ENCODE measurements around the gene MALRD1. TPM values are rescaled to one million over a fixed set of nuclear protein-coding genes. Genes with fewer than 3 reads are reported as not detected.

The MALRD1 gene
- total RNA-seq, 1 donor from 2014 or later = 0.84 TPM

DNA sequence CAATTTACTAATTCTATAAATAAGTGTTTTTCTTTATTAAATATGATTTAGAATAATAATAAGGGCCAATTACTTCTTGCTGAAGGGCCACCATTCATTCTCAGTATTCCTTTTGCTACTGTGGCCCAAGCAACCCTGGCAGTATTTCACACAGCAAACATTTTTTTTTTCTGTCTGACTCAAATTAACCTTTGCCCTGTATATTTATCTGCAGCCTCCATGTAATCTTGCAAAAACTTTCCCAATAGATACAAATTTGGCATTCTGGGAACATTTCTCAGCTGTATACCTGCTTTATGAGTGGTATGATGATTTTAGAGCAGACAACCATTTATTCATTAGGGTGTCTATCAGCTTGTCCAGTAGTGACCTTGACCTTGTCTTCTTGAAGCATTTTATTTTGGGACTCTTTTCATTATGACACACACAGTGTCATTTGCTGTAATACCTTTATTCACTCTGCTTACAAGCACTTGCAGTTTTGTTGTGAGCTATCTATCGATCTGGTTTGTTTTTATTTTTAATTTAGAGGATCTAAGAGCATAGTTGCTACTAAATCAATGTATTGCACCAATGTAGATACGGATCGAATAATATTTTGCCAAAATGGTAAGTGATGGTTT, 607.9 kb downstream of the MALRD1 start:
- Mint-ChIP-seq H3K4me3 (no peak overlapping the region), H3K27me3 (ENCODE audit: low read depth) (no peaks in the 10 kb centered on the region), H3K4me1 (peaks cover 6% of the 10 kb centered on the region), H3K36me3 (ENCODE audit: low read depth) (no peaks in the 10 kb centered on the region), H3K27ac (ENCODE audit: unreplicated experiment) (no peak overlapping the region), H3K9me3 (no peaks in the 10 kb centered on the region)
- TF ChIP-seq, protein P1, sequence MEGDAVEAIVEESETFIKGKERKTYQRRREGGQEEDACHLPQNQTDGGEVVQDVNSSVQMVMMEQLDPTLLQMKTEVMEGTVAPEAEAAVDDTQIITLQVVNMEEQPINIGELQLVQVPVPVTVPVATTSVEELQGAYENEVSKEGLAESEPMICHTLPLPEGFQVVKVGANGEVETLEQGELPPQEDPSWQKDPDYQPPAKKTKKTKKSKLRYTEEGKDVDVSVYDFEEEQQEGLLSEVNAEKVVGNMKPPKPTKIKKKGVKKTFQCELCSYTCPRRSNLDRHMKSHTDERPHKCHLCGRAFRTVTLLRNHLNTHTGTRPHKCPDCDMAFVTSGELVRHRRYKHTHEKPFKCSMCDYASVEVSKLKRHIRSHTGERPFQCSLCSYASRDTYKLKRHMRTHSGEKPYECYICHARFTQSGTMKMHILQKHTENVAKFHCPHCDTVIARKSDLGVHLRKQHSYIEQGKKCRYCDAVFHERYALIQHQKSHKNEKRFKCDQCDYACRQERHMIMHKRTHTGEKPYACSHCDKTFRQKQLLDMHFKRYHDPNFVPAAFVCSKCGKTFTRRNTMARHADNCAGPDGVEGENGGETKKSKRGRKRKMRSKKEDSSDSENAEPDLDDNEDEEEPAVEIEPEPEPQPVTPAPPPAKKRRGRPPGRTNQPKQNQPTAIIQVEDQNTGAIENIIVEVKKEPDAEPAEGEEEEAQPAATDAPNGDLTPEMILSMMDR (conservative IDR thresholded peaks at IDR 0.05) = no peak
- no peak for DNase-seq (ENCODE audit: low read depth, low spot score)

DNA sequence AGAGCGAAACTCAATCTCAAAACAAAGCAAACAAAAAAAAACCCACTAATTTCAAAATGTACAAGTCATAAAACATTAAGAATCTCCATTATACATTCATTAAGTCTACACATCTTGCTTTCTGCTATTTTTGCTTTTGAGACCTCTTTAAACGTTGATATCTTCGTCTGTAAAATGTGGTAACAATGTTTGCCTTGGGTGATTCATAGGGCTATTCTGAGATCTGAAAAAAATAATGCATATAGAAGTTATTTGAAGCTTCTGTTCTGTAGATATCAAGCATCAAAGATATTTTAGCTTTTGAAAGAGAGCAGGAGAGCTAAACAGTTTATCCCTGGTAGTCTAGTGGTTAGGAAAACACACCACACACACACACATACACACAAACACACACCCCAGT, 609.5 kb downstream of the MALRD1 start:
- H3K9me3 Mint-ChIP-seq = peaks cover 2% of the 10 kb centered on the region
- no peak for DNase-seq (ENCODE audit: low read depth, low spot score)
- H3K4me3 Mint-ChIP-seq = no peak overlapping the region
- peaks cover 6% of the 10 kb centered on the region for H3K4me1 Mint-ChIP-seq
- H3K27me3 Mint-ChIP-seq (ENCODE audit: low read depth) = no peaks in the 10 kb centered on the region
- no peak overlapping the region for H3K27ac Mint-ChIP-seq (ENCODE audit: unreplicated experiment)
- no peaks in the 10 kb centered on the region for H3K36me3 Mint-ChIP-seq (ENCODE audit: low read depth)
- TF ChIP-seq, protein P1 (conservative IDR thresholded peaks at IDR 0.05) = no peak

- peaks cover 3% of the 10 kb centered on the region for H3K9me3 Mint-ChIP-seq
- TF ChIP-seq, protein P1 (conservative IDR thresholded peaks at IDR 0.05) = no peak
- DNase-seq (ENCODE audit: low read depth, low spot score) = no peak
- H3K4me3 Mint-ChIP-seq = no peak overlapping the region
- no peak overlapping the region for H3K27ac Mint-ChIP-seq (ENCODE audit: unreplicated experiment)
- H3K36me3 Mint-ChIP-seq (ENCODE audit: low read depth) = no peaks in the 10 kb centered on the region
- H3K27me3 Mint-ChIP-seq (ENCODE audit: low read depth) = no peaks in the 10 kb centered on the region
- H3K4me1 Mint-ChIP-seq = peaks cover 6% of the 10 kb centered on the region
These were observed 610.1 kb downstream of the MALRD1 start for GRCh38 chr10:19658622-19659233.

DNA sequence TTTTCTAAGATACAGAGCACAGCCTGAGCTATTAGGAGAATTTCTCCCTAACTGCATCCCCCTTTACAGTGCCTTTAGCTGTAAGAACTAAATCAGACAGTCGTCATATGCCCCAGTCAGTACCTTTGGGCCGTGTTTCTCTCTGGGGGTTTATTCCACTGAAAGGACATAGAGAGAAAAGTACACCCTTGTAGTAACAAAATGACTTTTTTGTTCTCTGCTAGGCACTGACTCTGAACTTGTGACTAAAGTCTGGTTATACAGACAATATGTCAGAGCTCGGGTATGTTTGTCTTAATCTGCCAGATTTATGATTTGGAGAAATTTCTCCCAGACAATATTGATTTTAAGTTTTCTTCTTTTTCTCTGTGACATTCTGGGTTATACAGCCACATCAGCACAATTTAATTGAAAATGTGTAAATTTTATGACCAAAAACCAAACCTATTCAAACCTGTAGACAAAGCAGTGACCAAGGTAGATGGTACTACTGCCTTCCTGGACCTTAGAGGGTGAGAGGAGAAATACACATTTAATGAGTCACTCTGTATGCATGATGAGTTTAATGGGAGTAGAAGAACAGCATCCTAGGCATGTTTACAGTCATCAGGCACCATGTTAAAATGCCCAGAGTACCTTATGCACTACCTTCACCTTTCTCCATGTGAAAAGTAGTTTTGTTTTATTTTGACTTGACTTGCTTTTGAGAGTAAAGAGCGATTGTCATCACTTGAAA, 611.5 kb downstream of the MALRD1 start:
- H3K27ac Mint-ChIP-seq (ENCODE audit: unreplicated experiment) = no peak overlapping the region
- no peak for DNase-seq (ENCODE audit: low read depth, low spot score)
- peaks cover 3% of the 10 kb centered on the region for H3K9me3 Mint-ChIP-seq
- no peak overlapping the region for H3K4me3 Mint-ChIP-seq
- H3K27me3 Mint-ChIP-seq (ENCODE audit: low read depth) = peaks cover 3% of the 10 kb centered on the region
- peaks cover 6% of the 10 kb centered on the region for H3K4me1 Mint-ChIP-seq
- H3K36me3 Mint-ChIP-seq (ENCODE audit: low read depth) = no peaks in the 10 kb centered on the region
- TF ChIP-seq, protein P1 (conservative IDR thresholded peaks at IDR 0.05) = no peak

GRCh38 chr10:19663344-19663743, 614.7 kb downstream of the MALRD1 start:
- Mint-ChIP-seq H3K4me3 (no peak overlapping the region), H3K27ac (ENCODE audit: unreplicated experiment) (no peak overlapping the region), H3K9me3 (peaks cover 3% of the 10 kb centered on the region), H3K4me1 (no peaks in the 10 kb centered on the region), H3K36me3 (ENCODE audit: low read depth) (no peaks in the 10 kb centered on the region), H3K27me3 (ENCODE audit: low read depth) (peaks cover 13% of the 10 kb centered on the region)
- DNase-seq (ENCODE audit: low read depth, low spot score) = no peak
- TF ChIP-seq, protein P1 (conservative IDR thresholded peaks at IDR 0.05) = no peak
